HL-60/S4 treated with phorbol 12-myristate 13-acetate at 8.2 ng/mL for 4 days and 3 days (cell line): Measurements from ENCODE around the gene LIN54.
"Not testable (repeated sequence)": the region's sequence is repeated elsewhere in the genome, so short reads cannot be mapped to it uniquely, and the experiment has no call there.

Source experiments
- in situ Hi-C: fragments of 300-500 bp; cut with MboI; formaldehyde crosslinking; loops from 2 replicates; pipeline ENCODE4 v1.15.0; 2022; ENCODE audit warnings: low sequenced_read_pairs

LIN54 gene

DNA sequence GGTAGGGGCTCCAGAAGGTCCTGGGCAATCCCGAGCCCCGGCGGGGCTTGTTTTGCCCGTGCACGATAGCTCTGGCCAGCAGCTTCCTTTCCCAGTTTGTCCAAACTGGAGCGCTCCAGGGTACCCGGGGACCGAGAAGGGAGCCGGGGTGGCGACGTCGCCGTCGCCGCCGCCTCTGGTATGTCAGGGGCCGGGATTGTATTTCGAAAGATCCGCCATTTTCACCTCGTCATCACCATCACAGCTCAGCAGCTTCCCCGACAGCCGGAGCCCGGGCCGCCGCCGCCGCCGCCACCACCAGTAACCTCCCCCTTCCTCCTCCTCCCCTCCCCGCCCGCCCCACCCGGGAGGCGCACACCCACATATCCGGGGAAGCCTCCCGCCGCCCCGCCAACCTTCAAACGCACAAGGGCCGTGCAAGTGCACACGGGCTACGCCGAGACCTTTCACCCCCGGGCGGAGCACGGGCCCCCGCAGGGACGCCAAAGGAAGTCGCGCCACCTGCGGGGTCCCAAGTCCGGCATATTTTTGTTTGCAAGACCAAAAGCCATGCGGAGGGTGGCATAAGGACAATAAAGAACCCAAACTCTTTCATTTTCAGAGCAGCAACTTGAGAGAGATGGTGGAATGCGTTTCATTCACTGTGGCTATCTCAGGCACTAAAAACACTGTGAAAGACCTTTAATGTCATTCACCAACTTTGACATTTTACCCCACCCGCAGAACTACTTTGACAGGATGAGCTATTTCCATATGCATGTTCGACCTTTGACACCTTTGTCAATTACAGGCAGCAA lies at the start of gene LIN54:
LIN54 (minus strand) TSS at position 302 of the 797 bp plus-strand sequence. CDS start 25,979 bp downstream, outside the sequence.
- in situ Hi-C loops: no loop called here

DNA sequence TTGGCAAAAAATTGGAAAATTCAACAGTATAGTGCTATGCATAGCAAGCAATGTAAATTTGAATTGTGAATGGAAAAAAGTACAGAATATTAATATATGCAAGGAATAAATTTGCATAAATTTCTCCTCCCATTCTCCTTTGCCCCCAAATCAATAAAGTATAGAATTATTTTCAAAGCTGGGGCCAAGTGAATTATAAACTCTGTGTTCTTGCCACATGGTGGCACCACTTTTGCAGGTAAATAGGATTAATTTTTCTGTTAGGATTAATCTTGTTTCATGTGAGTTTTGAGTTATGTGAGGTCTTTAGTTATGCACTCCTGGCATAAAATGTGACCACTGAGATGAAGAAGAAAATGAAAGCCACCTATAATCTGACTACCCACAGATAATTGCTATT lies 44.3 kb upstream of the LIN54 start:
- in situ Hi-C loops: no loop called here

- in situ Hi-C loops: not testable (repeated sequence)
Measured at GRCh38 chr4:83048781-83049180, 38.2 kb upstream of the LIN54 start.

DNA sequence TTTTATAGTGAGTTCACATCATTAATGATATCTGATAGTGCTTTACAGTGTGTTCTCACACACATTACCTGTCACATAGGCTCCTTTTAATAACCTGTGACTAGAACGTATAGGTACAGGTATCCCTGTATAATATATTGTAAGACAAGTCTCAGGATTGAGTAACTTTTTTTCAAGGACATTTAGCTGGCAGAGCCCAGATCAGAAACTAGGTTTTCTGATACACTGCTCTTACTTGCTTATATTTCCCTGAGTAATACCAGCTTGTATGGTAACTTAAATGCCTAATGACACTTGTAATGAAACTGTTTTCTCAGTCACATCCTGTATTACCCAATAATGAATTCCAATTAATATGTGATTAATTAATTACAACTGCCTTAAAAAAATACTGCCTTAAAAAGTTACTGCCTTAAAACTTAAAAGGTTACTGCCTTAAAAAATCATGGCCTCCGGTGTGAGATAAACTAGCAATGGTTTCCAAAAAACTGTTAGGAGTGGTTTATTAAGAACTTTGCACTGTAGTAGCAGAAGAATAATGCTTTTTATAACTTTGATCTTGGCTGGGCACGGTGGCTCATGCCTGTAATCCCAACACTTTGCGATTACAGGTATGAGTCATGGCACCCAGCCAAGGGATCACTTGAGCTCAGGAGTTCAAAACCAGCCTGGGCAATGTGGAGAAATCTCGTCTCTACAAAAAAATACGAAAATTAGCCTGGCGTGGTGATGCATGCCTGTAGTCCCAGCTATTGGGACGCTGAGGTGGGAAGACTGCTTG lies 36.3 kb upstream of the LIN54 start:
- in situ Hi-C loops: no loop called here

DNA sequence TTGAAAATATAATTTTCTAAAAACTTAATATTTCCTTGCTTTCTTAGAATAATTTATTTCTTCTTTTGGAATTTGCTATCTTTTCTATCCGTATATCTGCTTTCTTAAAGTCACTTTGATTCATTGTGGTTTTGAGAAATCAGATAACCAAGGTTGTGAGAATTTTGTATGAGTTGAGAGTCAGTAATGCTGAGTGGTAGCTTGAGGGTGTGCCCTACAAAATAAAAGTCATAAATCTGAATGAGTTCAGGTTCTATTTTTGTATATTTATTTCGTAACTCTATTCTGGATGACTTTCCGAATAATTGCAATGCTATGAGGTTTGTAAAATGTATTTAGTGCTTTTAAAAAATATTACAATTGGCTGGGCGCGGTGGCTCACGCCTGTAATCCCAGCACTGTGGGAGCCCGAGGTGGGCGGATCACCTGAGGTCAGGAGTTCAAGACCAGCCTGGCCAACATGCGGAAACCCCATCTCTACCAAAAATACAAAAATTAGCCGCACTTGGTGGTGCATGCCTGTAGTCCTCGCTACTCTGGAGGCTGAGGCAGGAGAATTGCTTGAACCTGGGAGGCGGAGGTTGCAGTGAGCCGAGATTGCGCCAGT lies 33.3 kb upstream of the LIN54 start:
- in situ Hi-C loops: no loop called here

DNA sequence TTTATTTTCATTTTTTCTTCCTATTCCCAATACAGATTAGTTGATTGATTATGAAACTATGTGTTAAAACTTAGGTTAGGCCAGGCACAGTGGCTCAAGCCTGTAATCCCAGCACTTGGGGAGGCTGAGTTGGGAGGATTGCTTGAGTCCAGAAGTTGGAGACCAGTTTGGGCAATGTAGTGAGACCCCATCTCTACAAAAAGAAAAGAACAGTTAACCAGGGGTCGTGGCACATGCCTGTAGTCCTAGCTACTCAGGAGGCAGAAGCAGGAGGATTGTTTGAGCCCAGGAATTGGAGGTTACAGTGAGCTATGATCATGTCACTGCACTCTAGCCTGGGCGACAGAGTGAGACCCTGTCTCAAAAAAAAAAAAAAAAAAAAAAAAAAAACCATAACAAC lies 32.5 kb upstream of the LIN54 start:
- in situ Hi-C loops: not testable (repeated sequence)

- in situ Hi-C loops: no loop called here
Measured at GRCh38 chr4:83040269-83040668, 29.6 kb upstream of the LIN54 start.

GRCh38 chr4:83036991-83037665 lies 26.5 kb upstream of the LIN54 start:
- in situ Hi-C loops: no loop called here

DNA sequence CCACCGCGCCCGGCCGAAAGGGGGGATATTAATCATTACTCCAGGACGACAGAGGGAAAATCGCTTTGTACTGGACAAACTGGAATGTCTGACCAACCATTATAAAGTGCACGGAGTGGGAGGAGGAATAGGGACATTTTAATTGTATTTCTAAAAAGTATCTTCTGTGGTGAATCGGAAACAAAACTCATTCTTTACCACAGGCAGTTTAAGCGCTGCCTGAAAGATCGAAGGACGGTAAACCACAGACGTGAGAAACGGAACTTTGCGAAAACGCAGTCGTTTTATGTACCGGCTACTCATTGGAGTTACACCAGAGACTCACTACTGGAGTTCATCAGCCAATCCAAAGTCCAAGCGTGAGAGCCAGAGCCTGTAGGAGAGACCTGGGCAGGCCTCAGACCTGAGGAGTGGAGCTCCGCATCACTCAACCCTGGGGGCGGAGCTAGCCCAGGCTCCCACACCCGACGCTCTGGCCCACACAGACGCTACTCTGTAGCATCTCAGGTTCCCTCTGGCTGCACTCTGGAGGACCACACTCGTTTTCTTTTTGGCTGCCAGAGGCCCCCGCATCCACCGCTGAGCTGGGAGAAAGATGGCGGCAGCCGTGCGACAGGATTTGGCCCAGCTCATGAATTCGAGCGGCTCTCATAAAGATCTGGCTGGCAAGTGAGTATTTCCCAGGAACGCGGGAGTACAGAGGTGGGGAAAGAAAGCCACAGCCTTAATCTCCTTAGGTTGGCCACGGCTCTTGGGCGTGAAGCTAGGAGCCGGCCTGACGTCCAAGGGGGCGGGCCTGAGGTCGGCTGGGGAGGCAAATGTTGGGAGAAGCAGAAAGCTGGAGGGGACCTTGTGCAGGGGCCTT lies 24.2 kb upstream of the LIN54 start, which contains the start of gene COPS4:
COPS4 (plus strand) TSS at position 554 of the 865 bp plus-strand sequence; CDS start at position 596, 42 bp downstream.
- in situ Hi-C loops: no loop called here

DNA sequence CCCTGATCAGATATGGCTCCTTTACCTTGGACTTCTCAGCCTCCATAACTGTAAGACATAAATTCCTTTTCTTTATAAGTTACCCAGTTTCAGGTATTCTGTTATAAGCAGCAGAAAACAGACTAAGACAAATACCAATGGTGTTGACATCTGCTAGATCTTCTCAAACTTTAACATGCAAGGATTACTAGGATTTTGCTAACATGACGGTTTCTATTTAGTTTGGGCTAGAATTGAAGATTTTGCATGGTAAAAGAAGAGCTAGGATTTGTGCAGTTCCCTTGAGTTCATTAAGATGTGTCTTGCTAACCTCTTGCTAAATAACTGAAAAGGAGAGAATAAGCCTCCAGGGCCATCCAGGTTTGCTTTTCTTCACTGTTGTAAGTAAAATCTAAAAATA lies 19.1 kb upstream of the LIN54 start:
- in situ Hi-C loops: no loop called here

DNA sequence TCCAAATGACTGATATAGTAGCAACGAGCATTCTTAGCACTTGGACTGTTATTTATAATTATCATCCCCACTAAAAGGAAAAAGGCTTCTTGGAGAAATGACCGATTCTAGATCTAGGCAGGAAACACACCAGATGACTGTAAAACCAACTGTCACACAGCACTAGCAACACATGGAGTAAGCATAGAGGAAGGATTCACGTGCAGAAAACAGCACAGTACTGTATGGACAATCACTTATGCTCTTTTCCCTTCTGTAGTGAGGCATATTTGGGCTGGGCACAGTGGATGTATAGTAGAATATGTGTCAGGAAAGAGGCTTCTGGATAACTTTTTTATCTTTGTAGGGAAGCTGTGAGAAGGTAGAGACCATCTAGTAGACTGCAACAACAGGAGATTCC lies 18.4 kb upstream of the LIN54 start:
- in situ Hi-C loops: no loop called here

DNA sequence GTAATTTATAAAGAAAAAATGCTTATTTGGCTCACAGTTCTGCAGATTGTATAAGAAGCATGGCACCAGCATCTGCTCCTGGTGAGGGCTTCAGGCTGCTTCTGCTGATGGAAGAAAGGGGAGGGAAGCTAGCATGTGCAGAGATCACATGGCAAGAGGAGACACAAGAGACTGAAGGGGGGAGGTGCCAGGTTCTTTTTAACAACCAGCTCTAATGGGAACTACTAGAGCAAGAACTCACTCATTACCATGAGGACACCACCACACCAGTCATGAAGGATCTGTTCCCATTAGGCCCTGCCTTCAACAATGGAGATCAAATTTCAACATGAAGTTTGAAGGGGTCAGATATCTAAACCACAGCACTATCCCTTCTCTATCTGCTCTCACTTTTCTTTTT lies 14.9 kb upstream of the LIN54 start:
- in situ Hi-C loops: no loop called here

DNA sequence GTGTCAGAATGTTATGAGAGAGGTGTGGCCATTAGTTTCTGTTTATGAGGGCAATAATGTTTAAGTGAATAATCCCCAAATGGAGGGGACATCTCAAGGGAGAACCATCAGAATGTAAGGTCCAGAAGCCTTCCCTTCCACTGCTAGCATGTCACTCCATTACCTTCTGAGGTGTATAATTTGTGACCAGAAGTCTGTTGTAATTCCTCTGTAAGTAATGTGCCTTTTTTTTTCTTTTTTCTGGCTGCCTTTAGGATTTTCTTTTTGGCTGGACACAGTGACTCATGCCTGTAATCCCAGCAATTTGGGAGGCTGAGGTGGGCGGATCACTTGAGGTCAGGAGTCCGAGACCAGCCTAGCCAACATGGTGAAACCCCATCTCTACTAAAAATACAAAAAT lies 13.6 kb upstream of the LIN54 start:
- in situ Hi-C loops: no loop called here

DNA sequence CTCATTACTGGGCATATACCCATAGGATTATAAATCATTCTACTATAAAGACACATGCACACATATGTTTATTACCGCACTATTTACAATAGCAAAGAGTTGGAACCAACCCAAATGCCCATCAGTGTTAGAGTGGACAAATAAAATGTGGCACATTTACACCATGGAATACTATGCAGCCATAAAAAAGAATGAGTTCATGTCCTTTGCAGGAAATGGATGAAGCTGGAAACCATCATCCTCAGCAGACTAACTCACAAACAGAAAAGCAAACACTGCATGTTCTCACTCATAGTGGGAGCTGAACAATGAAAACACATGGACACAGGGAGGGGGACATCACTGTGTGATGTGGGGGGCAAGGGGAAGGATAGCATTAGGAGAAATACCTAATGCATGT lies 13.0 kb upstream of the LIN54 start:
- in situ Hi-C loops: not testable (repeated sequence)

DNA sequence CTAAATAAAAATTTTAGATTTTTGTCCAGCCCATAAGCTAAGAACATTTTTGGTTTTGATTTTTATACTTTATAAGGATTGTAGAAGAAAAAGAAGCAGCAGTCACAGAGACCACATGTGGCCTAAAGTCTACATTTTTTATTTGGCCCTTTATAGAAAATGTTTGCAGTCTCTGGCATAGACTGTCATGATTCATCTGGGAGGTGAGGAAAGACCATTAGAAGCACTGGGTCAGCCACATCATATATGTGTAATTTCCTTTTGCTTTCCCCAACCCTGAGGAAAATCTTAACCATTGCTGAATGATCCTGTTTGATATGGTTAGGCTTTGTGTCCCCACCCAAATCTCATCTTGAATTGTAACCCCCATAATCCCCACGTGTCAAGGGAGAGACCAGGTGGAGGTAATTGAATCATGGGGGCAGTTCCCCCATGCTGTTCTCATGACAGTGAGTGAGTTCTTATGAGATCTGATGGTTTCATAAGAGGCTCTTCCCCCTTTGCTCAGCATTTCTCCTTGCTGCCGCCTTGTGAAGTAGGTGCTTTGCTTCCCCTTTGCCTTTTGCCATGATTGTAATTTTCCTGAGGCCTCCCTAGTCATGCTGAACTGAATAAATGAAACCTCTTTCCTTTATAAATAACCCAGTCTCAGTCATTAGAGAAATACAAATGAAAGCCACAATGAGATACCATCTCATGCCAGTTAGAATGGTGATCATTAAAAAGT lies 12.3 kb upstream of the LIN54 start:
- in situ Hi-C loops: no loop called here

DNA sequence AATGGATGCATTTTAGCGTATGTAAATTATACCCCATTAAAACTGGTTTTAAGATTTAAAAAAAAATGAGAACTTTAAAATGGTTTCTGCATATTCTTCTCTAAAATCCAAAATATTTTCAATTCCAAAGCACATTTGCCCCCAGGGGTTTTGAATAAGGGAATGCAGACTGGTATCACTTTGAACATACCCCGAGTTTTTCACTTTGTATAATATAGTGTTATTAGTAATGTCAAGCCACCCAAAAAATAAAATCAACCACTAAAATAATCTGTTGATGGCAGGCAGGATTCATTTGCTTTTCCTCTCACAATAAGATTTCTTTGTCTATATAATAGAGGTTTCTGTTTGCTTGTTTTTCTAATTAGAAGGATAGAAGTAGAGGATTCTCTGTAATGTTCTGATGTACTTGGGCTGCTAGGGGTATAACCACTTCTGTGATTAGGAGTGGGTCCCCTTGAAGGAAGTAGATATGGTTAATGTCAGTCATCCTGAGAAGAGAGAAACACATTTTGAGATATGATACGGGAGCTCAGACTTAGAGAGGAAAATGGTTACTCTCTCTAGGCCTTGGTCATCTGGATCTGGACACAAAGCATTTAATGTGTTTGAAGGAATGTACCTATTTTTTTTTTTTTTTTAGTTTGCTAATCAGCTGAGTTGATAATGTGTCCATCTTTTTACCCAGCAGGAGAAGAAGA lies 9.3 kb upstream of the LIN54 start:
- in situ Hi-C loops: no loop called here

- in situ Hi-C loops: no loop called here
Measured at GRCh38 chr4:83013902-83014301, 3.3 kb upstream of the LIN54 start.

GRCh38 chr4:83013420-83013867 lies 2.8 kb upstream of the LIN54 start:
- in situ Hi-C loops: no loop called here
